ENCODE results near the gene H6PD. TPM values are rescaled to one million over a fixed set of nuclear protein-coding genes. Genes with fewer than 3 reads are reported as not detected.

H6PD gene
- total RNA-seq, 1 donor from 2014 or later, result 37.0 TPM

DNA sequence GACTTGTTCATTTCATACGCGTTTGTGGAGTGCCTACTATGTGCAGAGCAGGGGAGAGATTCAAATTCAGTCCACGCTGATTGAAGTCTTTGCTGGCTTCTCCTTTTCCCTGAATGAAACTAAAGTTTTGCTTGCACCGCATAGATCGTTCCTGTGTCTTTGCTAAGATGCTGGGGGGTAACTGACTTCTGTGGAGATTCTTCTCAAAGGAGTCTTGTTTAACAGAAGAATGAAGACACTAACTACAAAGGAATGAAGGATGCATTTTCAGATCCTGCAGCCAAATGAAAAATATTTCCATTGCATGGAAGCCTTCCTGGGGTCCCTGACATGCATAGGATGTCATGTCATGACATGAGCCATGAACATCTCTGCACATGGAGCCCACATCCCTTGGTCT, 26.9 kb upstream of the H6PD start:
- DNase-seq (ENCODE audit: low spot score), result no peak
- Mint-ChIP-seq H3K4me3 (ENCODE audit: unreplicated experiment) (no peak overlapping the region), H3K4me1 (ENCODE audit: low read depth) (peaks cover 6% of the 10 kb centered on the region), H3K9me3 (ENCODE audit: low read depth) (no peaks in the 10 kb centered on the region), H3K27ac (ENCODE audit: unreplicated experiment) (no peak overlapping the region), H3K27me3 (ENCODE audit: low read depth) (peaks cover 41% of the 10 kb centered on the region), H3K36me3 (ENCODE audit: low read depth) (no peaks in the 10 kb centered on the region)
- TF ChIP-seq, protein P1, sequence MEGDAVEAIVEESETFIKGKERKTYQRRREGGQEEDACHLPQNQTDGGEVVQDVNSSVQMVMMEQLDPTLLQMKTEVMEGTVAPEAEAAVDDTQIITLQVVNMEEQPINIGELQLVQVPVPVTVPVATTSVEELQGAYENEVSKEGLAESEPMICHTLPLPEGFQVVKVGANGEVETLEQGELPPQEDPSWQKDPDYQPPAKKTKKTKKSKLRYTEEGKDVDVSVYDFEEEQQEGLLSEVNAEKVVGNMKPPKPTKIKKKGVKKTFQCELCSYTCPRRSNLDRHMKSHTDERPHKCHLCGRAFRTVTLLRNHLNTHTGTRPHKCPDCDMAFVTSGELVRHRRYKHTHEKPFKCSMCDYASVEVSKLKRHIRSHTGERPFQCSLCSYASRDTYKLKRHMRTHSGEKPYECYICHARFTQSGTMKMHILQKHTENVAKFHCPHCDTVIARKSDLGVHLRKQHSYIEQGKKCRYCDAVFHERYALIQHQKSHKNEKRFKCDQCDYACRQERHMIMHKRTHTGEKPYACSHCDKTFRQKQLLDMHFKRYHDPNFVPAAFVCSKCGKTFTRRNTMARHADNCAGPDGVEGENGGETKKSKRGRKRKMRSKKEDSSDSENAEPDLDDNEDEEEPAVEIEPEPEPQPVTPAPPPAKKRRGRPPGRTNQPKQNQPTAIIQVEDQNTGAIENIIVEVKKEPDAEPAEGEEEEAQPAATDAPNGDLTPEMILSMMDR (IDR thresholded peaks at IDR 0.05), result no peak

- TF ChIP-seq, protein P1 (IDR thresholded peaks at IDR 0.05), result no peak
- Mint-ChIP-seq H3K36me3 (ENCODE audit: low read depth) (no peaks in the 10 kb centered on the region), H3K4me3 (ENCODE audit: unreplicated experiment) (no peak overlapping the region), H3K27me3 (ENCODE audit: low read depth) (peaks cover 15% of the 10 kb centered on the region), H3K27ac (ENCODE audit: unreplicated experiment) (no peak overlapping the region), H3K4me1 (ENCODE audit: low read depth) (peaks cover 5% of the 10 kb centered on the region), H3K9me3 (ENCODE audit: low read depth) (no peaks in the 10 kb centered on the region)
- DNase-seq (ENCODE audit: low spot score), result no peak
Observed at GRCh38 chr1:9211291-9211811, 23.2 kb upstream of the H6PD start.

- Mint-ChIP-seq H3K27ac (ENCODE audit: unreplicated experiment) (no peak overlapping the region), H3K4me1 (ENCODE audit: low read depth) (peaks cover 5% of the 10 kb centered on the region), H3K27me3 (ENCODE audit: low read depth) (peaks cover 6% of the 10 kb centered on the region), H3K9me3 (ENCODE audit: low read depth) (no peaks in the 10 kb centered on the region), H3K4me3 (ENCODE audit: unreplicated experiment) (no peak overlapping the region), H3K36me3 (ENCODE audit: low read depth) (no peaks in the 10 kb centered on the region)
- TF ChIP-seq, protein P1 (IDR thresholded peaks at IDR 0.05), result no peak
- no peak for DNase-seq (ENCODE audit: low spot score)
Observed at GRCh38 chr1:9212735-9213134, 21.8 kb upstream of the H6PD start.

DNA sequence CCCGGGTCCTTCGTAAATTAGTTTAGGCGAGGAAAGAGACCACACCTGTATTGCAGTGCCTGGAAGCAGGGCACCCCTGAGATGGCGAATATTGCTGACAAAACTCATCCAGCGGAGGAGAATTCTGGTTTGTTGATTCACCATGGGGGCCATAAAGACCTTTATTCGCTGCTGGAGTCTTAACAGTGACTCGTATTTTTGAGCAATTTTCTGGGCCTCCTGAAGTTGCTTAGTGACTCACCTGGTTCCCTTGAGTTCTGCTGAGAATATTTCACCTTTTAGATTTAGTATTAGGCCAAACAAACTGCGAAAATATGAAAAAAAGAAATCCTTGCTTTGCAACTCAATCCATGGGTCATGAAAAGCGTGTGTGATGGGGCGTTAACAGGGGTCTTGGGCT, 20.6 kb upstream of the H6PD start:
- Mint-ChIP-seq H3K27ac (ENCODE audit: unreplicated experiment) (no peak overlapping the region), H3K4me1 (ENCODE audit: low read depth) (peaks cover 5% of the 10 kb centered on the region), H3K27me3 (ENCODE audit: low read depth) (peaks cover 3% of the 10 kb centered on the region), H3K9me3 (ENCODE audit: low read depth) (peaks cover 2% of the 10 kb centered on the region), H3K4me3 (ENCODE audit: unreplicated experiment) (no peak overlapping the region), H3K36me3 (ENCODE audit: low read depth) (peaks cover 1% of the 10 kb centered on the region)
- DNase-seq (ENCODE audit: low spot score), result no peak
- TF ChIP-seq, protein P1 (IDR thresholded peaks at IDR 0.05), result no peak

DNA sequence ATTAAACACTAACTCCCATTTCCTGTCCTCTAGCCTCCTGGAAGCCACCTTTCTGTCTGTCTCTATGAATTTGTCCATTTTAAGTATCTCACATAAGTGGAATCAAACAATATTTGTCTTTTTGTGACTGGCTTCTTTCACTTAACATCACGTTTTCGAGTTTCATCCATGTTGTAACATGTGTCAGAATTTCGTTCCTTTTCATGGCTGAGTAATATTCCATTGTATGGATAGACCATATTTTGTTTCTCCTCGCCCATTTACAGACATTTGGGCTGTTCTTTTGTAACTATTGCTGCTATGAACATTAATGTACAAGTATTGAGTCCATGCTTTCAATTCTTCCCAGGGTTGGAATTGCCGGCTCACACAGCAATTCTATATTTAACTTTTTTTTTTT, 15.7 kb upstream of the H6PD start:
- no peak overlapping the region for H3K27ac Mint-ChIP-seq (ENCODE audit: unreplicated experiment)
- H3K9me3 Mint-ChIP-seq (ENCODE audit: low read depth), result peaks cover 8% of the 10 kb centered on the region
- H3K27me3 Mint-ChIP-seq (ENCODE audit: low read depth), result peaks cover 2% of the 10 kb centered on the region
- H3K36me3 Mint-ChIP-seq (ENCODE audit: low read depth), result peaks cover 3% of the 10 kb centered on the region
- TF ChIP-seq, protein P1 (IDR thresholded peaks at IDR 0.05), result no peak
- H3K4me3 Mint-ChIP-seq (ENCODE audit: unreplicated experiment), result no peak overlapping the region
- no peaks in the 10 kb centered on the region for H3K4me1 Mint-ChIP-seq (ENCODE audit: low read depth)
- no peak for DNase-seq (ENCODE audit: low spot score)

Data from chondrocyte (in vitro differentiated cells).